Central memory CD8-positive, alpha-beta T cell (primary cell): ENCODE data around the gene KMT2C.
A peak's percentile ranks its signal among the peaks of the same experiment; 100 is the strongest.
"Not testable (repeated sequence)": the region's sequence is repeated elsewhere in the genome, so short reads cannot be mapped to it uniquely, and the experiment has no call there.

Experiments
- ATAC-seq: fragments of 150-1000 bp; cut with Tn5 transposase; replicated peaks from 2 replicates; pipeline ENCODE4 v1.10.0; 2022; ENCODE audit warnings: mild to moderate bottlenecking, moderate FRiP score, moderate number of reproducible peaks; ENCODE audit not compliant: poor library complexity, severe bottlenecking; ENCODE audit errors: extremely low read depth
- DNase-seq, 2 donors: peaks; one replicate each; pipeline ENCODE4 v3.0.0; 2021; ENCODE audit warnings: low spot score in 2 of 2
- H3K27ac Mint-ChIP-seq: one replicate; pipeline ENCODE4 v1.8.0; 2022; ENCODE audit warnings: low read depth, mild to moderate bottlenecking, moderate library complexity, mixed read lengths
- H3K27me3 Mint-ChIP-seq: one replicate; pipeline ENCODE4 v1.8.0; 2022; ENCODE audit warnings: mixed read lengths
- H3K36me3 Mint-ChIP-seq: one replicate; pipeline ENCODE4 v1.8.0; 2022; ENCODE audit warnings: mild to moderate bottlenecking, moderate library complexity, mixed read lengths; ENCODE audit not compliant: insufficient read depth
- H3K4me1 Mint-ChIP-seq: one replicate; pipeline ENCODE4 v1.8.0; 2022; ENCODE audit warnings: mixed read lengths
- H3K4me3 Mint-ChIP-seq: one replicate; pipeline ENCODE4 v1.8.0; 2022; ENCODE audit warnings: mild to moderate bottlenecking, moderate library complexity, mixed read lengths
- H3K9me3 Mint-ChIP-seq: one replicate; pipeline ENCODE4 v1.8.0; 2022; ENCODE audit warnings: mixed read lengths

The KMT2C gene

DNA sequence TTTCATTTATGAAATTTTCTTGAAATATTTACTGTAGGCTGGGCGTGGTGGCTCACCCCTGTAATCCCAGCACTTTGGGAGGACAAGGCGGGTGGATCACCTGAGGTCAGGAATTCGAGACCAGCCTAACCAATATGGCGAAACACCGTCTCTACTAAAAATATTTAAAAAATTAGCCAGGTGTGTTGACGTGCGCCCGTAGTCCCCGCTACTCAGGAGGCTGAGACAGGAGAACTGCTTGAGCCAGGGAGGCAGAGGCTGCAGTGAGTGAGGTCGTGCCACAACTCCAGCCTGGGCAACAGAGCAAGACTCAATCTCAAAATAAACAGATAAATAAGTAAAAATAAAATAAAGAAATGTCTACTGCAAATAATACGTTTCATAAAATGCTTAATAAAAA lies 192.3 kb downstream of the KMT2C start:
- DNase-seq, ATAC-seq, H3K27ac Mint-ChIP-seq, H3K4me3 Mint-ChIP-seq, H3K9me3 Mint-ChIP-seq, H3K27me3 Mint-ChIP-seq: not testable (repeated sequence)
- peaks cover 18% of the 10 kb centered on the region for H3K4me1 Mint-ChIP-seq
- peaks cover 16% of the 10 kb centered on the region for H3K36me3 Mint-ChIP-seq

DNA sequence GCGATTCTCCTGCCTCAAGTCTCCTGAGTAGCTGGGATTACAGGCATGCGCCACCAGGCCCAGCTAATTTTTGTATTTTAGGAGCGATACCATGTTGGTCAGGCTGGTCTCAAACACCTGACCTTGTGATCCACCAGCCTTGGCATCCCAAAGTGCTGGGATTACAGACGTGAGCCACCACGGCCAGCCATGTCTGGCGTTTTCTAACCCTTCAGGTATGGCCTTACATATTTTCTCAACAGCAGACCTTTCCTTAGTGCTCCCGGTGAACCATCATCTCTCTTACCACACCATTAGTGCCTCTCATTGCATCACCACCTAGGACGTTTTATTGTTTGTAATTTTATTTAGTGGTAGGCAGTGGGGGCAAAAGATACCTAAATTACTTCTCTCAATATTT lies 194.5 kb downstream of the KMT2C start:
- H3K27ac Mint-ChIP-seq, result not testable (repeated sequence)

DNA sequence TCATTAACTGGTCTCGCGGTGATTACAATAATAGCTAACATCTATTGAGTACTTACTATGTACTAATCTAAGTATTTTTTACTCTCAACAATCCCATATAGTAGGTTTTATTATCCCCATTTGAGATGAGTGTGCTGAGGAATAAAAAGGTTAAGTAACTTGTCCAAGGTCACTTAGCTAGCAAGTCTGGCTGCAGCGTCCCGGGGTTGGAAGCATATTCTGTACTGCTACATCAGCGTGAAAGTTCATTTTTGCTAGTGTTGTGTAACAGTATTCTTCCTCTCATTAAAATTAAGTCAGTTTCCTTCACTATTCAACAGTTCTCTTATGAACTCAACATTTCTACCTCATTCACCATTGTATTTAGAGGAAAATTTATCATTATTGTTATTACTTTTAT lies 199.5 kb downstream of the KMT2C start:
- not testable (repeated sequence) for H3K27me3 Mint-ChIP-seq, H3K9me3 Mint-ChIP-seq, DNase-seq, H3K4me3 Mint-ChIP-seq, ATAC-seq, H3K27ac Mint-ChIP-seq
- H3K36me3 Mint-ChIP-seq, result peaks cover 27% of the 10 kb centered on the region
- peaks cover 13% of the 10 kb centered on the region for H3K4me1 Mint-ChIP-seq

More for the DNA sequence above, 194.5 kb downstream of the KMT2C start:
- not testable (repeated sequence) for ATAC-seq, H3K9me3 Mint-ChIP-seq, H3K27me3 Mint-ChIP-seq, H3K4me3 Mint-ChIP-seq, DNase-seq
- Mint-ChIP-seq H3K36me3 (peaks cover 11% of the 10 kb centered on the region), H3K4me1 (peaks cover 17% of the 10 kb centered on the region)

DNA sequence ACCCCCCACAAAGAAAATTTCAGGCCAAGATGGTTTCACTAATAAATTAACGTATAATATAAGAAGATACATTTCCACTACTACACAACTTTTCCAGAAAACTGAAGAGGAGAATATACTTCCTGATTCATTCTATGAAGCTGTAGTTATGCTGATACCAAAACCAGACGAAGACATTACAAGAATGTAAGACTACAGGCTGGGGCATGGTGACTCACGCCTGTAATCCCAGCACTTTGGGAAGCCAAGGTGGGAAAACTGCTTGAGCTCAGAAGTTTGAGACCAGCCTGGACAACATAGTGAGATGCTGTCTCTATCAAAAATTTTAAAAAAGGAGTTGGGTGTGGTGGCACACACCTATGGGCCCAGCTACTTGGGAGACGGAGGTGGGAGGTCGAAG lies 201.4 kb downstream of the KMT2C start:
- not testable (repeated sequence) for H3K9me3 Mint-ChIP-seq, H3K27ac Mint-ChIP-seq, ATAC-seq, DNase-seq, H3K4me3 Mint-ChIP-seq, H3K4me1 Mint-ChIP-seq, H3K27me3 Mint-ChIP-seq
- peaks cover 29% of the 10 kb centered on the region for H3K36me3 Mint-ChIP-seq

DNA sequence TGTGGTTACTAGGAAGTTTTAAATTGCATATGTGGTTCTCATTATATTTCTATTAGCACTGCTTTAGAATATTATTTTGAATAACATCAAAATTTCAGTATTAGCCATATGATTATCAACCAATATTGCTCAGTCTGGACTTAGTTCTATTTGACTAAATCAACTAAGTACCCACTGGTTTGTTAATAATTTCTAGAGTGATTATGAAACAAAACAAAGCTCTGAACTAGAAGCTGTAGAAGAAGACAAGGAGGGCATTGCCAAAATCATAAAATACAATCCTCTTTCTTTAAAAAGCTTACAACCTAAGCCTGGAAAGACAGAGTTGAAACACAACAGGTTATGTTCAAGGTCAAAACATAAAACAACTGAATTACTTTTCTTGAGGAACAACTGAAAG lies 204.7 kb downstream of the KMT2C start:
- Mint-ChIP-seq H3K9me3 (no peaks in the 10 kb centered on the region), H3K27me3 (no peaks in the 10 kb centered on the region), H3K36me3 (peaks cover 37% of the 10 kb centered on the region), H3K4me1 (no peaks in the 10 kb centered on the region), H3K27ac (no peak overlapping the region), H3K4me3 (no peak overlapping the region)
- no peak for DNase-seq
- no peak for ATAC-seq

DNA sequence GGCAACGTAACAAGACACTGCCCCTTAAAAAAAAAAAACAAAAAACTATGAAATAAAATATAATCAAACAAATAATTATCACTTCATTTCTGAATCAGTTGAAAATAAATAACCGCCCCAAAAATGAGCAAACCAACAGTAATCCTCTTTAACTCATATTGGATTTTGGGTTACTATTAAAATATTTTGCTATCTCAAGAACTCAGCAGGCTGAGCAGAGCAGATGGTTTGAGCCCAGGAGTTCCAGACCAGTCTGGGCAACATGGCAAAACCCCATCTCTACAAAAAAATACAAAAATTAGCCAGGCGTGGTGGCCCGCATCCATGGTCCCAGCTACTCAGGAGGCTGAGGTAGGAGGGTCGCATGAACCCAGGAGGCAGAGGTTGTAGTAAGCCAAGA lies 216.2 kb downstream of the KMT2C start:
- not testable (repeated sequence) for H3K4me1 Mint-ChIP-seq, H3K4me3 Mint-ChIP-seq, H3K27ac Mint-ChIP-seq, H3K27me3 Mint-ChIP-seq, DNase-seq, H3K9me3 Mint-ChIP-seq, ATAC-seq
- peaks cover 48% of the 10 kb centered on the region for H3K36me3 Mint-ChIP-seq

DNA sequence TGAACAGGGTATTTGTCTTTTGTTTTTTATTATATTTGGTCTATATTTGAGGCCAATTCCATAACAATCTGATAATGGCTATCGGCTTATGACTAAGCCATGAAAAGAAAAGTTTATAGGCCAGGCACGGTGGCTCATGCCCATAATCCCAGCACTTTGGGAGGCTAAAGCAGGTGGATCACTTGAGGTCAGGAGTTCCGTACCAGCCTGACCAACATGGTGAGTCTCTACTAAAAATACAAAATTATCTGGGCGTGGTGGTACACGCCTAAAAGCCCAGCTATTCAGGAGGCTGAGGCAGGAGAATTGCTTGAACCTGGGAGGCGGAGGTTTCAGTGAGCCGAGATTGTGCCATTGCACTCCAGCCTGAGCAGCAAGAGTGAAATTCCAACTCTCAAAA lies 227.0 kb downstream of the KMT2C start:
- not testable (repeated sequence) for H3K4me3 Mint-ChIP-seq, DNase-seq, H3K27me3 Mint-ChIP-seq, ATAC-seq, H3K4me1 Mint-ChIP-seq, H3K9me3 Mint-ChIP-seq, H3K27ac Mint-ChIP-seq
- peaks cover 29% of the 10 kb centered on the region for H3K36me3 Mint-ChIP-seq

DNA sequence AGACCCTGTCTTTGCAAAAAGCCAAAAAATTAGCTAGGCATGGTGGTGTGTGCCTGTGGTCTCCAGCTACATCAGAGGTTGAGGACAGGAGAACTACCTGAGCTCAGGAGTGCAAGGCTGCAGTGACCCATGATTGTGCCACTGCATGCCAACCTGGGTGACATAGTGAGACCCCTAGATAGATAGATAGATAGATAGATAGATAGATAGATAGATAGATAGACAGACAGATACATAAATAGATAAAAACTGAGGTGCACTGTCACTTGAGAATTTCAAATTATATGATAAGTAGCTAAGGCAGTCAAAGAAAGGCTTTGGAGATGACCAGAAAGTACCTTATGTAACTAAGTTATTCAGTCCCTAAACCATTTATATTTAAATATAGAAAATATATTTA lies 231.4 kb downstream of the KMT2C start:
- peaks cover 32% of the 10 kb centered on the region for H3K36me3 Mint-ChIP-seq
- H3K4me1 Mint-ChIP-seq, H3K27me3 Mint-ChIP-seq, DNase-seq, H3K9me3 Mint-ChIP-seq, H3K4me3 Mint-ChIP-seq, ATAC-seq: not testable (repeated sequence)
- peak overlapping the region; percentile 14 for H3K27ac Mint-ChIP-seq

DNA sequence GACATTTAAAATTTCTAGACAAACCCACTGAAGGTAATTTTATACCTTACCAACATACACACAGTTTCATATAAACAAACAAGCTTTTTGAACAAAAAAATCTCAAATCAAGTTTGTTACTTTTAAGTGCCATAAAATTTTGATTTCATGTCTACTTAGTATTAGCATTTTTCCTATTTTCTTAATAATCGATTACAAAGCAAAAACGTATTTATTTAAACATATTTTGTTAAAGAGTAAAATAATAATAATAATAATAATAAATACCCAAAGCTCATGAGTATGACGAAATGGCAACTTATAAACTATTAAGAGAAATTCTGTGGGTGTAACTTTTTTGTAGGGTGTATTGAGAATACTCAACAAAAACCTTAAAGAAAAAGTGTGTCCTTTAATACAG lies 232.7 kb downstream of the KMT2C start:
- Mint-ChIP-seq H3K27me3 (no peaks in the 10 kb centered on the region), H3K4me3 (no peak overlapping the region), H3K36me3 (peaks cover 41% of the 10 kb centered on the region), H3K27ac (no peak overlapping the region), H3K4me1 (peaks cover 3% of the 10 kb centered on the region), H3K9me3 (no peaks in the 10 kb centered on the region)
- DNase-seq (no peak), ATAC-seq (no peak)

DNA sequence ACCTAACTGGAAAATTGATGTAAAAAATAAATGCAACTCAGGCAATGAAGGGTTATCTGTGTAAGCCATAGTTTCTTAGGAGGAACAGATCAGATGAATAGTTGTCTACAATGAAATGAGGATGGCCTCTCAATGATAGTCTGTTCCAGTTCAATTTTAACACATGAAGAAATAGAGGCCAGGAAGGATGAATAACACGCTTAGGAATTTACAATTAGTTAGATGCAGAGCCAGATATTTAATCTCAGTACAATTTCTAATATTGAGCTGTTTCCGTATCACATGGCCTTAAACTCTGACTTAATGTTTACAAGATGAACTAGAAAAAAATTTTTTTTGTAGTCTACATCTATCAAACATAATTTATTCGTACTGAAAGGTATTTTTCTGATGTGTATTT lies 233.7 kb downstream of the KMT2C start:
- Mint-ChIP-seq H3K4me1 (no peaks in the 10 kb centered on the region), H3K36me3 (peaks cover 40% of the 10 kb centered on the region), H3K27ac (no peak overlapping the region), H3K4me3 (no peak overlapping the region), H3K9me3 (no peaks in the 10 kb centered on the region), H3K27me3 (no peaks in the 10 kb centered on the region)
- no peak for ATAC-seq
- no peak for DNase-seq

DNA sequence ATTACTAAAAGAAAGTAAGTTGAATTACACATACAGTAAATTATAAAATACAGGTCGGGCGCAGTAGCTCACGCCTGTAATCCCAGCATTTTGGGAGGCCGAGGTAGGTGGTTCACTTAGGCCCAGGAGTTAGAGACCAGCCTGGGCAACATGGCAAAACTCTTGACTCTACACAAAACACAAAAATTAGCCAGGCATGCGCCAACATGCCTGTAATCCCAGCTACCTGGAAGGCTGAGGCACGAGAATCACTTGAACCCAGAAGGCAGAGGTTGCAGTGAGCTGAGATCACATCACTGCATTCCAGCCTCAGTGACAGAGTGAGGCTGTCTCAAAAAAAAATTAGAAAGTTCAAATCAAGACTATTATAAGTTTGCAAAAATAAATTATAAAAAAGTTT lies 235.4 kb downstream of the KMT2C start:
- Mint-ChIP-seq H3K27ac (no peak overlapping the region), H3K27me3 (no peaks in the 10 kb centered on the region), H3K9me3 (no peaks in the 10 kb centered on the region), H3K36me3 (peaks cover 46% of the 10 kb centered on the region), H3K4me1 (no peaks in the 10 kb centered on the region), H3K4me3 (no peak overlapping the region)
- DNase-seq (no peak), ATAC-seq (no peak)

DNA sequence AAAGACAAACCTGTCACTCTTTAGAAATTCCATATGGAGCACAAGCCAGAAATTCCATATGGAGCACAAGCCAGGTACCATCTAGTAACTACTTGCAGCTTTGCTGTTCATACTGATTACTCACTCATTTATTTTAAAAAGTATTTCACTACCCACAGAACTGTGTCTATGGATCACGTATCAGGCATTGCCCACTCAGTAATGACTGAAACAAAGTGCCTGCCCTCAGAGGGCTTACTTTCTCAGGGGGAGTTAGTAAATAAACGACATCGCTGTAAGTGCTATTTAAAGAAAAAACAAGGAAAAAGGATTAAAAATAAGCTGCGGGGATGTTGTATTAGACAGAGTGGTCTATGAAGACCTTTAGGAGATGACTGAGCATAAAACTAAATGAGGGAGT lies 239.4 kb downstream of the KMT2C start:
- Mint-ChIP-seq H3K4me3 (no peak overlapping the region), H3K9me3 (no peaks in the 10 kb centered on the region), H3K4me1 (peaks cover 3% of the 10 kb centered on the region), H3K36me3 (peaks cover 48% of the 10 kb centered on the region), H3K27me3 (no peaks in the 10 kb centered on the region), H3K27ac (no peak overlapping the region)
- no peak for ATAC-seq
- DNase-seq, result no peak

DNA sequence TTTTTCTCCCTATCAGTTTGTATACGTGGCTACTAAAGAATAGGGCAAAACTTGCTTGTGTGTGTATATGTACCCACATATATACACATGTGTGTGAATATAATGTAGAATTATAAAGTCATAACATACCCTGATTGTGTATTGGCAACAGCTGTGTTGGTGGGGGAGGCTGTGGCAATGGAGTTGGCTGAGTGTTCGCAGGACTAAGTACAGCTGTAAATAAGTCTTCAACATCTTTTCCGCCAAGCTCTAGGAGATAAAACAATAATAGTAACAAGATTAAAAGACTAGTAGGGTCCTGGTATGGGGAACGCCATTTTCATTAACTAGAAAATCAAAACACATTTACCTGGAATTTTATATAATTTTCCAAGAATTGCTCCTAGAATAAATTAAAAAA lies 241.9 kb downstream of the KMT2C start:
- ATAC-seq, result no peak
- no peak overlapping the region for H3K4me3 Mint-ChIP-seq
- no peak for DNase-seq
- H3K36me3 Mint-ChIP-seq, result peaks cover 56% of the 10 kb centered on the region
- no peaks in the 10 kb centered on the region for H3K9me3 Mint-ChIP-seq
- no peaks in the 10 kb centered on the region for H3K27me3 Mint-ChIP-seq
- H3K4me1 Mint-ChIP-seq, result peaks cover 5% of the 10 kb centered on the region
- H3K27ac Mint-ChIP-seq, result no peak overlapping the region

DNA sequence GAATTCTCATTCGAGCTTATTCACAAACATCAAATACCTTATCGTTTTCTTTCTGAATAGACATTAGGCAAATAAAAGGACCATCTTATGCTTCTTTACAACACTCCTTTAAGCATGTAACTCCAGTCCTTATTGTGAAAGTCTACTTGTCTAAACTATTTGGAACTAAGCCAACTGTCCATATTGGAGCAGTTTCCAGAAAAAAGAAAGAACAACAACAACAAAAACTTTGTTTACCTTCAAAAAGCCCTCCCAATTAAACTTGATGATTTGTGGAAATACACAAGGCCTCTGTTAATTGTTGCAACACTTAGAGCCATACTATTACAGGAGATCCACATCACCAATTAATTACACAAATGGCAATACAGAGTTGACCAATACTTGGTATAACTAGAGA lies 246.7 kb downstream of the KMT2C start:
- Mint-ChIP-seq H3K9me3 (no peaks in the 10 kb centered on the region), H3K36me3 (peaks cover 54% of the 10 kb centered on the region), H3K4me1 (peaks cover 5% of the 10 kb centered on the region)

More for the DNA sequence above, 246.7 kb downstream of the KMT2C start:
- Mint-ChIP-seq H3K4me3 (no peak overlapping the region), H3K27ac (no peak overlapping the region), H3K27me3 (no peaks in the 10 kb centered on the region)
- ATAC-seq (no peak), DNase-seq (no peak)
